A673 (cell line): ENCODE measurements around the gene CFAP99.

Experiments used
- EZH2 ChIP-seq: fragments of 200-600 bp; sonication (generic); IDR thresholded peaks from 2 replicates; pipeline ENCODE4 v1.6.1; 2017; ENCODE audit warnings: borderline replicate concordance, low read depth, mild to moderate bottlenecking, mixed read lengths, antibody characterized with exemption, low read length; ENCODE audit not compliant: poor library complexity, severe bottlenecking
- TF ChIP-seq, protein P1 (sequence below): fragments of 300-800, 200-600 bp; sonication (generic); conservative IDR thresholded peaks from 2 replicates; pipeline ENCODE4 v1.5.1; 2017; ENCODE audit warnings: low read depth, mild to moderate bottlenecking, antibody characterized with exemption, low read length, moderate library complexity, mixed read lengths

DNA sequence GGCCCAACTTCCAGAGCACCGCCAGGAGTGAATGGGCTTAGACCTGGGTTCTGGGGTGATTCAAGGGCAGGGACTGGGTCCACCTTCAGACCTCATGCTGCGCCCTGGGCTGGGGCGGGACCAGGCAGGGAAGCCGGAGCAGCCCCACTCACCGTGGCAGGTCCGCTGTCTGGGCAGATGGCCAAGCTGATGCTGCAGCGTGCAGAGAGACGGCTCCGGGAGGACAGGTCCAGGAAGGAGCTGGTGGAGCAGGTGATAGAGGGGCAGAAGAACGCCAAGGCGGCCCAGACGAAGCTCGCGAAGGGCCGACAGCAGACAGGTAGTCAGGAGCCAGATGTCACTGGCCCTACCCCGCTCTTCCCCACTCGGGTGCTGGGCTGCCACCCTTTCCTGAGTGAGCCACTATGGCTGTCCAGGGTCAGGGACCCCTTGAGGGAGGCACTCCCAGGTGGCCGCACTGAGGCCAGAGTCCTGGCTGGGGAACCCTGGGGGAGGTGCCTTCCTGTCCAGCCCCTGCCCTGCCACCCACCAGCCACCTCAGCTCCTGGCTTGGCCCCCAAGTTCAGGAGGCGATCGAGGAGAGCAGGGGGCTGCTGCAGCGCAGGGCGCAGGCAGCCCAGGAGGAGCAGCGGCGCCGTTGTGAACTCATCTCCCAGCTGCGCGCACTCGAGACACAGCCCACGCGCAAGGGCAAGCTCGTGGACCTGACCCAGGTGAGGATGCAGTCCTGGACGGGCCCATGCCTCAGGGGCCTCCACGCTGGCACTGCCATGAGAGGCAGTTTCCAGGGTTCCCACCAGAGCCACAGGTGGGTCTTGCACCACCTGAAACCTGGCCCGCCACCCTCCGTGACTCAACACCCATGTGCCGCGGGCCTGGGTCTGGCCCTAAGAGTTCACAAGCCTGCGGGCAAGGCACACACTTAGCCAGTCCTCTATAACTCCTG lies 40.1 kb downstream of the CFAP99 start:
- TF ChIP-seq, protein P1, sequence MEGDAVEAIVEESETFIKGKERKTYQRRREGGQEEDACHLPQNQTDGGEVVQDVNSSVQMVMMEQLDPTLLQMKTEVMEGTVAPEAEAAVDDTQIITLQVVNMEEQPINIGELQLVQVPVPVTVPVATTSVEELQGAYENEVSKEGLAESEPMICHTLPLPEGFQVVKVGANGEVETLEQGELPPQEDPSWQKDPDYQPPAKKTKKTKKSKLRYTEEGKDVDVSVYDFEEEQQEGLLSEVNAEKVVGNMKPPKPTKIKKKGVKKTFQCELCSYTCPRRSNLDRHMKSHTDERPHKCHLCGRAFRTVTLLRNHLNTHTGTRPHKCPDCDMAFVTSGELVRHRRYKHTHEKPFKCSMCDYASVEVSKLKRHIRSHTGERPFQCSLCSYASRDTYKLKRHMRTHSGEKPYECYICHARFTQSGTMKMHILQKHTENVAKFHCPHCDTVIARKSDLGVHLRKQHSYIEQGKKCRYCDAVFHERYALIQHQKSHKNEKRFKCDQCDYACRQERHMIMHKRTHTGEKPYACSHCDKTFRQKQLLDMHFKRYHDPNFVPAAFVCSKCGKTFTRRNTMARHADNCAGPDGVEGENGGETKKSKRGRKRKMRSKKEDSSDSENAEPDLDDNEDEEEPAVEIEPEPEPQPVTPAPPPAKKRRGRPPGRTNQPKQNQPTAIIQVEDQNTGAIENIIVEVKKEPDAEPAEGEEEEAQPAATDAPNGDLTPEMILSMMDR: no peak
- no peak for TF ChIP-seq EZH2
